Fibroblast of skin of back (primary cell): ENCODE data around the gene TMPRSS13.

Source experiments
- DNase-seq: peaks from one replicate; pipeline ENCODE4 v3.0.0-alpha.2; 2013

Gene TMPRSS13

DNA sequence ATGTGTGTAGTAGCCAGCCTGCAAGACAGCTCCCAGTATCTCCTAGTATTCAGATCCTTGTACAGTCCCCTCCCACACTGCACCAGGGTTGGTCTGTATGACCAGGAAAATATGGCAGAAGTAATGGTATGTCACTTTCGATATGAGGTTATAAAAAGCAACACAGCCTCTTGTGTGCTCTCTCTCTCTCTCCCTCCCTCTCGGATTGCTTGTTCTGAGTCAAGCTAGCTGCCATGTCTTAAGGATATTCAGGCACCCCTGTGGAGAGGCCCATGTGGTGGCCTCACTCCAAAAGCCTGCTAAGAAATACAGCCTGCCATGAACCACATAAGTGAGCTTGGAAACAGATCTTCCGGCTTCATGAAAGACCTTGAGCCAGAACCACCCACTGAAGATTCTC lies 78.1 kb downstream of the TMPRSS13 start:
- DNase-seq, result peak; percentile 57
